GM18870 (cell line): Measurements from ENCODE around the gene COPS7A.

Source experiments
- ATAC-seq: cut with Tn5 transposase; IDR thresholded peaks from one replicate; pipeline ENCODE4 v1.9.1; 2021; ENCODE audit warnings: moderate library complexity; ENCODE audit not compliant: unreplicated experiment

COPS7A gene

GRCh38 chr12:6750506-6750905 is 26.7 kb downstream of the COPS7A start:
- ATAC-seq: no peak

DNA sequence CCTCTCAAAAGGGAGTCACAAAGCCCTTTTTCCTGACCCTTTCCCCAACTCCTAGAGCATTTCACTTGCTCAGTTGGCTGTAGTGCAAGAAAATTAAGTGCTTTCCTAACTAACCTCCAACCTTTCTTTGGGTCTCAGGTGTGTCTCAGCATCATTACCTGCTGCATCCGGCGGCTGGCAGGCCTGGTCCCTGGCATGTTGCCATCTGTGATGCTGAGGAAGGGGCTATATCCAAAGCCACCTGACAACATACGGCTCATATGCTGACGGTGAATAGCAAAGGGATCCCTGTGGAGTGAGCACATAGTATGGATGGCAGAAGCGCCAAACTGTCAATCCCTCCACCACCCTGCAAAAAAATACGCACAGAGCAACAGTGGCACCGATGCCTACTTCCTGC is 27.9 kb downstream of the COPS7A start:
- ATAC-seq: no peak

DNA sequence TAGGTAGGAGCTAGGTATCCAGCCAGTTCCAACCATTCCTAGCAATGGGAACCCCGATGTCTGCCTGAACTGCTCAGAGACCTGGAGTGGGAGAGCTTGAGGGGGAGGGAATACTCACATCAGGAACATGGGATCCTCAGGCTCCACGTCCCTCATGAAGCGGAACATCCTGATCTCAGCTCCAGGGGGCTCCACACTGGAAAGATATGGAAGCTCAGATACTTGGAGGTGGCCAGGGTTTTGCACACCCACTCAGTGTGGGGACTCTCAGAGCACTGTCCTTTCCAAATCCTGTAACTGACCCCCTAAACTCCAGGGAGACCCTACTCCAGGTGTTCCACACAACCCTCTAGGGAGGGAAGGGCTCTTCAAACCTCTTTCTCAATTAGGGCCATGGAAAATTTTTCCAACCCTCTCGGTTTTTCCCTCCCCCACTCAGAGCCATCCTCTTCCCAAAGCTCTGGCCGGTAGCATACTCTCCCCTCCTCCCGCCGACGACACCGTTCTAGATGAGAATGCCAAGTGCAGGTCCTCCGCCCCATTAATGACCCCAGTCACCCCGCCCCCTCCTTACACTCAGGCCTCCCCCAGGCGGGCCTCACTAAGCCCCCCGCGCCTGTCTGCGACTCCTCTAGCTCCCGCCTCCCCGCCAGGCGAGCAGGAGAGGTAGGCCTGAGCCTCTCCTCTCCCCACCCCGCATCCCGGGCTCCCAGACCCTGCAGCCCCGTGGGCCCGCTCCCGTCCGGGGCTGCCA is 28.5 kb downstream of the COPS7A start:
- ATAC-seq: no peak

GRCh38 chr12:6752921-6753771 is 29.3 kb downstream of the COPS7A start, which contains the start of gene MLF2:
Gene MLF2, minus strand, starts transcription at chr12:6753141. Its CDS starts 807 bp downstream, at chr12:6752334.
- peak; percentile 90 for ATAC-seq

GRCh38 chr12:6753772-6754356 is 30.0 kb downstream of the COPS7A start:
- ATAC-seq: no peak

DNA sequence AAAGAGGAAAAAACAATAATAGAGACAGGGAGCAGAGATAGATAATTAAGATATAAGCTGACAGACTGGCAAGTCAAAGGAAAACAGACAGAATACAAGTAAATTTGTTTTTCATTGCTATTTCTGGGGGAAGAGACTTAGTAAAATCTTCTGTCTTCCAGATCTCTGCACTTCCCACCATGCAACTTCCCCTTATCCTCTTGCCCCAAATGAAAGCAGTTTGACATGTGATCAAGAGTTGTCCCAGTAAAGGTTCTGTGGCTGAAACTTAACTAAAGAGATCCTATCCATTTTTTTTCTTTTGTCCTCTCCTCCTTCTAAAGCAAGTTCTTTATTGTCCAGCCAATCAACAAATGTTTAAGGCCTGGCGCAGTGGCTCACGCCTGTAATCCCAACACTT is 30.6 kb downstream of the COPS7A start:
- ATAC-seq: no peak

- ATAC-seq: no peak
Observed at GRCh38 chr12:6757028-6757690, 33.3 kb downstream of the COPS7A start.

DNA sequence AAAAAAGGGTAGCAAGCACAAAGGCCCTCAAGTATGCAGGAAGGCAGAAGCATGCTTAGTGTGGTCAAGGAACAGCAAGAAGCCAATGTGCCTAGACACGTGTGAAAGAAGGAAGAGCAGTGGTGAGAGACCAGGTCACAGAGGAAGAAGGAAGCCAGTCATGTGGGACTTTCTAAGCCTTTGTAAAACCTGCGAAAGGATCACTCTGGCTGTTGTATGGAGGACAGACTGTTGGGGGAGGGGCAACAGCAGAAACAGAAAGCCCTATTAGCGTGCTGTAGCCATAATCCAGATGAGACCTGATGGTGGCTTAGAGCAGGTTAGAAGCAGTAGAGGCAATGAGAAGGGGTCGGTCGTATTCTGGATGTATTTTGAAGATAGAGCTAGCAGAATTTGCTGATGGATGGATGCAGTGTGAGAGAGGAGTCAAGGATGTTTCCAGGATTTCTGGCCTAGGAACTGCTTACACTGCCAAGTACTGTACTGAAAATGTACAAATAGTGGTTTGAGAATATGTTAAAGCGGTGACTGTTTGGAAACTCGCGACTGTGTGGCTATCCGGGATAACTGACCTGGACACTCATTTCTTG is 34.8 kb downstream of the COPS7A start:
- ATAC-seq: no peak

DNA sequence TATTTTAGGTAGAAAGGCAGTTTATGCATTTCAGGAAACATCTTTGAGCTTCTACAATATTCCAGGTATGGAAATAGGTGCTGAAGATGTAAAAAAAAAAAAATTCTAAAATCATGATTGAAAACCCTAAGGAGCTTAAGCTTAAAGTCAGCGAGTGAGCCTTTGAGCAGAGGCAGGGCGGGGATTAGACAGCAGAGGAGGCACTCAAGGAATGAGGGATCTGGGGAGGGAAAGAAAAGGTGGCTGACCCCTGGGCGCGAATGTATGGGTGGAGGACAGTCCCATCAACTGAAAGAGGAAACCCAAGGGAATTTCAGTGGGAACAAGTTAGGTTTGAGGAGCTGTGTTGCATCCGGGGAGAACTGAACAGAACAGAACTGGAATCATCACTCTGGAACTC is 35.9 kb downstream of the COPS7A start:
- ATAC-seq: no peak

DNA sequence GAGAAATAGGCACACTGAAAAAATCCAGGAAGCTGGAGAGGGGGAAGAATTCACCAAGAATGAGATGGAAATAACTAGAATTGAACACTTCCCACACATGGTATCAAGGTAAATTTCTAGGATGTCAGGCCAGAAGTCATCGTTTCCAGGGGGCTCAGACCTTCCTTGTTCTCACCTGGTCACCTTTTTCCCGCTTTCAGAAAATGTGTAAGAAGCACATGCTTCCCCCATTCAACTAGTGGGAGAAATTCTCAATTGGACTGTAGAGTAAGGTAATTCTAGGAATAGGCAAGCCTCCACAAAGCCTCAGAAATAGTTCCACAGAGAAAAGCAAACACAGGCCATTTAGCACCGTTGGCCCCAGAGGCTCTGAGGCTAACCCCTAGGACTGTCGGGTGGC is 39.5 kb downstream of the COPS7A start:
- ATAC-seq: no peak

GRCh38 chr12:6764011-6764828 is 40.4 kb downstream of the COPS7A start:
- peak; percentile 94 for ATAC-seq

DNA sequence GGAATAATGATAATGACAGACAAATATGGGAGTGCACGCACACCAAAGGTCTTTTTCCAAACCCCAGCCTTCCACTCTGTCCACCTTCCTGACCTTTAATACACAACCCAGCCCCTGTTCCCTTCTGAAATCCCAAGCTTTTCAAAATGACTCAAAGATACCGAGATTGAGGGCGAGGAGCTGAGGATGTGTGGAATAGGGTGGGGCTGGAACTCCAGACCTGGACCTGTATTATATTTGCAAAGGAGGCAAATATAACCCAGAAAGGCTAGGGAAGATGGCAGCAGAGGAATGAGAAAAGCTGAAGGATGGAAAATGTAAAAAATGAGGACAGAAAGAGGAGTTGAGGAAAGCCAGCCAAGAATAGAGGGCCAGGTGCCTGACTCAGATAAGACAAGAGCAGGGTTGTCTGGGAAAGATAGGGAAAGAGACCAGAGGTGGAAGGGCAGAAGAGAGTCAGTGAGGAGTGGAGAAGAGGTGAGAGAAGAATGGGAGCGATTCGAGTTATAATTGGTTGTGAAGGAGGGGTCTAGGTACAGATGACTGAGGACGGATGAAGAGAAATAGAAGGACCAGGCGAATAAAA is 41.3 kb downstream of the COPS7A start:
- ATAC-seq: no peak

GRCh38 chr12:6765634-6766581 is 42.1 kb downstream of the COPS7A start, which contains the start of gene PTMS:
Gene PTMS, plus strand, starts transcription at chr12:6766363. Its CDS starts 343 bp downstream, at chr12:6766706.
- no peak for ATAC-seq

GRCh38 chr12:6766651-6767349 is 43.0 kb downstream of the COPS7A start:
- ATAC-seq: no peak

DNA sequence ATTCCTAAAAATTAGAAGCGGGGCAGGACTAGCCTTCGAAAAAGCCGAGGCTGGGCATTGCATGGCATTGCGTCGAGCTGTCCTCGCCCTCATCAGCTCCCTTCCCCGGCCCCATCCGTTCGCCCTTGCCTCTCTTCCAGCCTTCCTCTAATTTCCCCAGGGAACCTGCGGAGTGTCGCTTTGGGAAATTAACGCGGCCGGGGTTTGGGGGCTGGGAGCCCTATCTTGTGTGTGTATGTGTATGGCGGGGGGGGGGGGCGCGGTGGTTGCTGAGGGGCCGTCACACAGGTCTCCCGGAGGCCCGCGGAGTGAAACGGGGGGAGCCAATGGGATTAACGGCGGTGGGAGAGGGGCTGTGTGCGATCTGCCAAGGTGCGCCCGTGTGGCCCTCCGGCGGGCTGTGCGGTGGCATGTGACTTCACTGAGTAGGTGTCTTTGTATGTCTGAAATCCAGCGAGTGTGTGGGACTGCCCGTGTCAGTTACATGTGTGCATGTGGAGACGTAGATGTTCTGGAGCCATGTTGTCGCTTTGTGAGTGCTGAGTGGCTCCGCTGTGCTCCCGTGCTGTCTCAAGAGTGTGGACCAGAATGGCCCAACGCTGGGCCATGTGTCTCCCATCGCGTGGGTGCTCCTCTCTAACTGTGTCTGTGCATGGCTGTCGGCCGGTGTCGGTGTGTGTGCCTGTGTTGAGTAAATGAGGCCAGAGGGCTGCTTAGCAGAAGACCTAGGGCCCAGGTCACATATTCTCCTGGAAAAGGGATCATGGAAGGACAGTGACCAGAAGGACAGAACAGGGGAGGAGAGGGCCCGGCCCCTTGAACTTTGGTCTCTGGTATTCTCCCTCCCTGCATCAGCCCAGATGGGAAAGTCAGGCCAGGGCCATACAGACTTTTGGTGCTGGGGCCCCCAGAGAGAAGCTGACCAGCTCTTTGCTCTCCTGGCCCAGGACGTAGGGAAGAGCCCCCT is 43.8 kb downstream of the COPS7A start:
- no peak for ATAC-seq

DNA sequence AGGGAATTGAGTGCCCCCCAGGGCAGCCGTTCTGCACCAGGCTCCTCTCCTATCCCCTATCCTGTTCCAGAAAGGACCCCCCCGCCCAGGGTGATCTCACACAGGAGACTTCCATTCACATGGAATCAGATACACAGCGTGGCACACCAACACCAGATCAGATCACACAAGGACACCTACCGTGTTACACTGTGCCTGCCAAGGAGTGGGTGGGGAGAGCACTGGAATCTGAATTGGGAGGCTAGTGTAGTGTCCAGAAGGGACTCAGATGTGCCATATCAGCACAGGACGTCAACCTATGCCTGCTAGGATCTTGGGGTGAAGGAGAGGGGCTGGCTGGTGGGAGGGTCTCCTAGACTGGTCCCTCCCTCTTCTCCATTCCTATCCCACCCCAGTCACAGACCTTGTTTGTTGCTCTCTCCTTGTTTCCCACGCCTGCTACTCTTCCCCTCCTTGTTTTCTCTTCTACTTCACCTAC is 44.6 kb downstream of the COPS7A start:
- no peak for ATAC-seq
